Measurements from ENCODE around the gene ACTL8. TPM values are rescaled to one million over a fixed set of nuclear protein-coding genes. Genes with fewer than 3 reads are reported as not detected.

Gene ACTL8
- polyA plus RNA-seq, 1 donor (not counting 4 experiments of a cell fraction or from before 2014, with no cell fraction given), result not detected

GRCh38 chr1:17780916-17781315, 25.8 kb downstream of the ACTL8 start:
- Histone ChIP-seq H3K27ac (ENCODE audit: control insufficient read depth, insufficient read depth, low read length) (no peak overlapping the region), H2AFZ (ENCODE audit: control insufficient read depth, low read length) (no peak overlapping the region), H3K36me3 (ENCODE audit: control insufficient read depth in 2 of 2, extremely low read depth in 1 of 2, insufficient read depth in 2 of 2, low read length in 2 of 2) (no peaks in the 10 kb centered on the region), H3K4me2 (ENCODE audit: control insufficient read depth, extremely low read depth, insufficient read depth, low read depth, low read length) (no peak overlapping the region), H4K20me1 (ENCODE audit: control insufficient read depth, extremely low read depth, insufficient read depth, low read length) (no peaks in the 10 kb centered on the region), H3K4me3 (ENCODE audit: control insufficient read depth in 2 of 3, extremely low read depth in 1 of 3, insufficient read depth in 2 of 3, low read depth in 1 of 3, low read length in 3 of 3) (no peak overlapping the region), H3K9me1 (ENCODE audit: control insufficient read depth, extremely low read depth, insufficient read depth, low read length) (no peaks in the 10 kb centered on the region), H3K79me2 (ENCODE audit: control insufficient read depth, insufficient read depth, low read length) (no peaks in the 10 kb centered on the region), H3K4me1 (ENCODE audit: control insufficient read depth, extremely low read depth, insufficient read depth, low read length) (no peaks in the 10 kb centered on the region), H3K9ac (ENCODE audit: control insufficient read depth, extremely low read depth, insufficient read depth, low read length) (no peak overlapping the region), H3K9me3 (ENCODE audit: control insufficient read depth, low read depth, low read length) (no peaks in the 10 kb centered on the region), H3K27me3 (ENCODE audit: control insufficient read depth, extremely low read depth, insufficient read depth, low read length) (no peaks in the 10 kb centered on the region)
- FAIRE-seq, result no peak
- no peak for DNase-seq (ENCODE audit: low read depth, low spot score)
- dilution Hi-C loops (cut with MboI; ENCODE audit: extremely low pct_ligation_motif_present, low sequenced_read_pairs), result no loop called here
- TF ChIP-seq EZH2 (IDR thresholded peaks at IDR 0.05; ENCODE audit: low read length), result no peak
- no peak for TF ChIP-seq CTCF (optimal IDR thresholded peaks at IDR 0.05 in 1 of 3, IDR thresholded peaks at IDR 0.05 in 1 of 3, conservative IDR thresholded peaks at IDR 0.05 in 1 of 3; ENCODE audit: extremely low read depth in 1 of 3, insufficient read depth in 2 of 3, low read length in 3 of 3)

GRCh38 chr1:17789926-17790325, 34.8 kb downstream of the ACTL8 start:
- Histone ChIP-seq H3K9ac (ENCODE audit: control insufficient read depth, extremely low read depth, insufficient read depth, low read length) (no peak overlapping the region), H3K9me1 (ENCODE audit: control insufficient read depth, extremely low read depth, insufficient read depth, low read length) (no peaks in the 10 kb centered on the region), H3K4me2 (ENCODE audit: control insufficient read depth, extremely low read depth, insufficient read depth, low read depth, low read length) (no peak overlapping the region), H3K4me1 (ENCODE audit: control insufficient read depth, extremely low read depth, insufficient read depth, low read length) (no peaks in the 10 kb centered on the region), H3K27me3 (ENCODE audit: control insufficient read depth, extremely low read depth, insufficient read depth, low read length) (no peaks in the 10 kb centered on the region), H3K79me2 (ENCODE audit: control insufficient read depth, insufficient read depth, low read length) (no peaks in the 10 kb centered on the region), H4K20me1 (ENCODE audit: control insufficient read depth, extremely low read depth, insufficient read depth, low read length) (no peaks in the 10 kb centered on the region), H2AFZ (ENCODE audit: control insufficient read depth, low read length) (no peak overlapping the region), H3K4me3 (ENCODE audit: control insufficient read depth in 2 of 3, extremely low read depth in 1 of 3, insufficient read depth in 2 of 3, low read depth in 1 of 3, low read length in 3 of 3) (no peak overlapping the region), H3K36me3 (ENCODE audit: control insufficient read depth in 2 of 2, extremely low read depth in 1 of 2, insufficient read depth in 2 of 2, low read length in 2 of 2) (no peaks in the 10 kb centered on the region), H3K27ac (ENCODE audit: control insufficient read depth, insufficient read depth, low read length) (no peak overlapping the region), H3K9me3 (ENCODE audit: control insufficient read depth, low read depth, low read length) (no peaks in the 10 kb centered on the region)
- FAIRE-seq, result no peak
- dilution Hi-C loops (cut with MboI; ENCODE audit: extremely low pct_ligation_motif_present, low sequenced_read_pairs), result no loop called here
- no peak for DNase-seq (ENCODE audit: low read depth, low spot score)
- no peak for TF ChIP-seq CTCF (optimal IDR thresholded peaks at IDR 0.05 in 1 of 3, IDR thresholded peaks at IDR 0.05 in 1 of 3, conservative IDR thresholded peaks at IDR 0.05 in 1 of 3; ENCODE audit: extremely low read depth in 1 of 3, insufficient read depth in 2 of 3, low read length in 3 of 3)
- no peak for TF ChIP-seq EZH2 (IDR thresholded peaks at IDR 0.05; ENCODE audit: low read length)

All from keratinocyte (primary cell).